ENCODE data around the gene MND1.
"Not testable (repeated sequence)": the region's sequence is repeated elsewhere in the genome, so short reads cannot be mapped to it uniquely, and the experiment has no call there.

The MND1 gene

DNA sequence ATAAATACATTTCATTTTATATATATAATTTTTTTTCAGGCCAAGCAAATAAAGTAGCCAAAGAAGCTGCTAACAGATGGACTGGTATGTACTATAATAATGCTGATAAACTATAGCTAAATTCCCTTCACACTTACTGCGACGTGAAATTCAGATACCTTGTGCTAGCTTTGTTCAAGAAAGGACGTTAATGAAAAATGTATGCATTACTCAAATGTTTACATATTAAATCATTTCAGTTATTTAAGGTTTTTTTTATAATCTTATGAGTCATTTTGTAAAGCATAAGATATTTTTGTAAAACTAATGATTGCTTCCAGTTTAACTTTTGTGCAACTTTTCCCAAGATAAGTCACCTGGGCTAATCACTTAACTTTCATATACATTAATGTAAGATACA lies 64.4 kb downstream of the MND1 start:
- no peak for DNase-seq

DNA sequence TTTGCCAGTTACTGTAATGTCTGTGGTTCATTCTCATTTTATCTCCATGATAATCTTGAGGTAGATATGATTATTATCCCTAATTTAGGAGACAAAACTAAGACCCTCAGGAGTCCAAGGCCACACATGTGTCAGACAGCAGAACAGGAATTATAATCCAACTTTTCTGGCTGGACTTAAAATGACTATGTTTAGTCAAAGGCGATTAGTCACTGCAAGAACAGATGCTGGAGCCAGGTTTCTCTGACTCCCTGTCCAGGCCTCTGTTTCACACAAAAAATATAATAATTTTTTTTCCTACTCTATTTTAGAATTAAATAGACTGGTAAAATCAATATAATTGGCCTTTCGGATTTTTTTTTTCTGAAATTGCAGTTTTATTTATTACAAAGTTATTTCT lies 64.9 kb downstream of the MND1 start:
- DNase-seq = no peak

DNA sequence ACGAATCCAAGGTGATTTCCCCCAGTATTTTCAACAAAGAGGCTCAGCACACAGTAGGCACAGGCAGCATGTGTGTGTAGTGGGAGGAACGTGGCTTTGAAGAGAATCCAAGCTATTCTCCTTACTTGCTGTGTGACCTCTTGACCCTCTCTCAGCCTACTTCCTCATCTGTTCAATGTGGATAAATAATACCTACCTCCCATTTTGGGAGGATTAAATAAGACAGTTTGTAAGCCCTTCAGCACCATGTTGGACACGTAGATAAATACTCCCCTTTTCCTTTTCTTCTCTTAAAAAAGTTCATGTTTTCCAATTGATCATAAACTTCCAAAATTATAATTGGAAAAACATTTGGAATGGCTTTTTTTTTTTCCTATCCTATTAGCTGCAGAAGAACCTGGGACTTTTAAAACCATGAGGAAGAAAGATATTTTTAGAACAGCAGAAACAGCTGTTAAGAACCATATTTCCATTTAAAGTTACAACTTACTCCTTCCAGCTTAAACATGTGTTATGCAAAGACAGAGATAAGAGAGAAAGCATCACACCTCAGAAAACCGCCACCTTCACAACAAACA lies 65.5 kb downstream of the MND1 start:
- DNase-seq = no peak

DNA sequence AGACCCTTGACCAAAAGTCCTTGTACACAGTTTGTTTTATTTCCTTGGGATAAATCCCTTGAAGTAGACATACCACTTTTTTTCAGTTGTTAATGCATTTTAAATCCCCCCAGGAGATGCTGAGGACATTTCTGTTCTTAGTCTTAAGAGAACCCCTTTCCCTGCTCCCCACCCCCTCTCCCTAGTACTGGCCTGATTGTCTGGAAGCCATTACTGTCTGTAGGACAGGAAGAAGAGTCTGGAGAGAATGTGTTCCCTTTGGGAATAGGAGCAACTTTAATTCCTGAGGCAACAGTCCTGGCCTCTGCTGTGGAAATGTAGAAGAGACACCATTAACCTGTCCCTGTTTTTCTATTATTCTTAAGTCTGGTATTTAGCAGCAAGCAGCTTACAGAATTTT lies 69.4 kb downstream of the MND1 start:
- DNase-seq = no peak

DNA sequence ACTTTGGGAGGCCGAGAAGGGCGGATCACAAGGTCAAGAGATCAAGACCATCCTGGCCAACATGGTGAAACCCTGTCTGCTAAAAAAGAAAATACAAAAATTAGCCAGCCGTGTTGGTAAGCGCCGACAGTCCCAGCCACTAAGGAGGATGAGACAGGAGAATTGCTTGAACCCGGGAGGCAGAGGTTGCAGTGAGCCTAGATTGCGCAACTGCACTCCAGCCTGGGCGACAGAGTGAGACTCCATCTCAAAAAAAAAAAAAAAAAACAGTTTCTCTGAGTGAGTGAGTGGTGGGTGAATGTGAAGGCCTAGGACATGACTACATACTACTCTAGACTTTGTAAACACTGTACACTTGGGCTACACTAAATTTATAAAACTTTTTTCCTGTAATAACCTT lies 72.0 kb downstream of the MND1 start:
- not testable (repeated sequence) for DNase-seq

DNA sequence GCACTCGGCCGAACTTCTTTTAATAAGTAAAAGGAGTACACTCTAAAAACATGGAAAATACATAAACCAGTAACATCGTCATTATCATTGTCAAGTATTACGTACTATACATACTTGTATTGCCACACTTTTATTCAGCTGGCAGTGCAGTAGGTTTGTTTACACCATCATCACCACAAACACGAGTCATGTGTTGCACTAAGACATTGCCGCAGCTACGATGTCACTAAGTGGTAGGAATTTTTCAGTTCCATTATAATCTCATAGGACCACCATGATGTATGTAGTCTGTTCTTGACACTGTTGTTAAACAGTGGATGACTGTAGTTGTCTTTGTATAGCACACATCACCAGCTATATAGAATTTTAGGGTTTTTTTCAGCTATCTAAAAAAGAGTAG lies 73.6 kb downstream of the MND1 start:
- no peak for DNase-seq

DNA sequence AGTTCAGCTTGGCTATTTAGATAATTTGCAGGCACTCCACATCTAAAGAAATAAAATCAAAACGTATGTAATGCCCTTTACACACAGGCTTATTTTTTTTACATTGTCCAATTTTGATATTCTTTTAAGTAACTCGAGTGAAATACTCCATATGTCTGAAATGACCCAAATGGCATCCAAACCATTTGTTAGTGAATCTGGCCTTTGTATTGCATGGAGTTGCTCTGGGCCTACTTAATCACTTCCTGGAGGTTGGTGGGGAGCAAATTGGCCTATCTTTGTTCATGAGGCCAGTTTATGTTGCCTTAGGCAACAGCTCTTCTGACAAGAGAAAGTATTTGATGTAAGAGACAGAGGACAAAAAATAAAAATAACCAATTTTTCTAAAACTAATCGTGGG lies 74.1 kb downstream of the MND1 start:
- DNase-seq = no peak

DNA sequence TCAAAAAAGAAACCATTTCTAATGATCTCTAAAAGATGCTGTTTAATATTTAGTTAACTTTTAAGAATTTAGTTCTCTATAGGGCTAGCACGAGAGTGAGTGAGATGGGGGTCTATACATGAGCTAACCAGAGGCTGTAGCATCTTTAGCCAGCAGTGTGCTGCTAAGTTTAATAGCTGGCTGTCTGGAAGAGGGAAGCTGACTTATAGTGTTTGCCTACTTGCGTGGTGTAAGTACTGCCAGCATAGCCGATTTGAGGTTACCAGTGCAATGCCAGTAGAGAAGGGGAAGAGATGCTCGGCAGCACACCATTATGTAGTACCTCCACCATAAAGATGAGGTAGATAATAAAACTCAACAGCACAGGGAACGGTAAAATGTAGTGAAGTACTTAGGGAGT lies 74.5 kb downstream of the MND1 start:
- no peak for DNase-seq

DNA sequence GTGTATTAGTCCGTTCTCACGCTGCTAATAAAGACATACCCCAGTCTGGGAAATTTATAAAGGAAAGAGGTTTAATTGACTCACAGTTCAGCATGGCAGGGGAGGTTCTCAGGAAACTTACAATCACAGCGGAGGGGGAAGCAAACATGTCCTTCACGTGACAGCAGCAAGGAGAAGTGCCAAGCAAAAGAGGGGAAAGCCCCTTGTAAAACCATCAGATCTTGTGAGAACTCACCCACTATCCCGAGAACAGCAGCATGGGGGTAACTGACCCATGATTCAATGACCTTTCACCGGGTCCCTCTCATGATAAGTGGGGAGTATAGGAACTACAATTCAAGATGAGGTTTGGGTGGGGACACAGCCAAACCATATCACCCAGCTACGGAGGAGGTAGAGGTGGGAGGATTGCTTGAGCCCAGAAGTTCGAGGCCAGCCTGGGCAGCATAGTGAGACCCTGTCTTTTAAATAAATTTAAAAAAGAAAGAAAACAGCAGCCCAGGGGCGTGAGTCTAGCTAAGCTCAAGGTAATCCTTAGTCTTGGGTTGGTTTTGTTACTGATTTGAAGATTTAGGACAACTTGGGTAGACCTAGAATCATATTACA lies 75.3 kb downstream of the MND1 start:
- DNase-seq = no peak

DNA sequence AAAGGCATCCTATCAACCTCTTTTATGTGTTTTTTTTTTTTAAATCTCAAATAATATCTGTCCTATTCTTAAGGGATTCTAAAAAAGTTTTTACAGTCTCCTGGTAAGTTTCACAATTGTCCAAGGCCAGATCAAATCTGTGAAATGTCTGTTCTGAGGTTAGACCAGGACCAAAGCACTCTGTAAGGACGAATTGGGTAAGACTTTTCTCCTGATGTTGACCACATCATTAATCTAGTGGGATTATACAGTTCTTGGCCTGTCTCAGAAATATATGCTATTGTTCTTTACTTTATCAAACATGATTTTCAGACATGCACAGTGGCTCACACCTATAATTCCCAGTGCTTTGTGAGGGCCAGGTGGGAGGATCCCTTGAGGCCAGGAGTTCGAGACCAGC lies 75.9 kb downstream of the MND1 start:
- no peak for DNase-seq

DNA sequence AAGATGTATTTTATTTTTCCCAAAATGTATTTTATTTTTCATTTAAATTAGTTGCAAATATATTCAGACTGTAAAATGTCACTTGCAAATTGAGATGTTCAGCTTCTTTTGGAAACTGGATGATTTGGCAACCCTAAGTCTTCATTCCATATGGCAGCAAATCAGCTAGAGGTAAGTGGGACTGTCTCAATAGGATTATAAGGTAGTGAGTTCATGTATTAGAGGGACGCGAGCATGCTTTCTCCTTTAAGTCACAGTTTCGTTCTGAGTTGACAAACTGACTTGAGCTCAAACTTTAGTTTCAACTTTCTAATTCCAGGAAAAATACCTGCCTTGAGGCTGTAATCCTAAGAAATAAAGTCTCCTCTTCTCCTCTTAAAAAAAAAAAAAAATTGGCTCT lies 77.5 kb downstream of the MND1 start:
- no peak for DNase-seq

DNA sequence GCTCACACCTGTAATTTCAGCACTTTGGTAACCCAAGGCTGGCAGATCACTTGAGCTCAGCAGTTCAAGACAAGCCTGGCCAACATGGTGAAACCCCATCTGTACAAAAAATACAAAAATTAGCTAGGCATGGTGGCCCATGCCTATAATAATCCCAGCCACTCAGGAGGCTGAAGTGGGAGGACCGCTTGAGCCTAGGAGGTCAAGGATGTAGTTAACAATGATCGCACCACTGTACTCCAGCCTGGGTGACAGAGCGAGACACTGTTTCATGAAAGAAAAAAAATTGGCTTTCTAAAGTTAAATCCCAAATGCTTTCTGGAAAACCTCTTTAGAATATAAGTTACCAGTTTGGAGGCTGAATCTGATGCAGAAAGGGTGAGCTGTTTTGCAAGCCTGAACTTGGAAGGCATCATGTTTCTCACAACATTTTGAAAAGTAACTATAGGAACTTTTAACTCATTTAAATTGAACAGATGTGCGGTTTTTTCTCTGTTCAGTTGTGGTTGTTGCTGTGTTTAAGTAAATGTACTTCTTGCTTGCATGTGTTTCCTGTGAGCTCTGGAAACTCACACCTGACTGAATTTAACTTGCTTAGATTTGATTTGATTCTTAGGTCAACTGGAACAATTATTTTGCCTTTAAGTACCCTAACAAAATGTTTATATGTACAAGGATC lies 81.9 kb downstream of the MND1 start:
- no peak for DNase-seq

DNA sequence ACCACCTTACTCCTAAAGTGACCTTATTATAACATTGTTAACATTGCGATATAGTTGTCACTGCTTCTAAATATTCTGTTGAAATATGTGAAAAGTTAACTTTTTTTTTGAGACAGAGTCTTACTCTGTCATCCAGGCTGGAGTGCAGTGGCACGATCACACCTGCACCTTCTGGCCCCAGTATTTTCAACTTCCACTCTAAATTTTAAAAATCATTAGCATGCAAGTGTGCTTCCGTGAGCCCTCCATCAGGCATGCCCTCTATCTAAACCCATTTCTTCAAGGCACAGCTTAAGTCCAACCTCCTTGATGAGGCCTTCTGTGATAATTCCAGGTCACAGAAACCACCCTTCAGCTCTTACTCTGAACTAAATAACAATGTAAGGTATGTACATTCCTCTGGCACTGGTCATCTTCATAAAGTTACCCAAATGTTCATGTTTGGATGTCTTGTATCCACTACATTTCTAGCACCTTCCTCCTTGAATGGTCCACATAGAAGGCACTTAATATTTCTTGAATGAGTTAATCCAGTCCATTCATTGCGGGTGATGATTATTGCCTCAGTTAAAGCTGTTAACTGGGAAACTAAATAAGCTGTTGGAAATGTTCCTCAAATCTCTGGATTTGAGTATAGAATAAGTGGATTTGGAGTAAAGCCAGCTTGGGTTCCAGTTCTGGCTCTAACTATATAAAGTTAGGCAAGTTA lies 83.0 kb downstream of the MND1 start:
- no peak for DNase-seq

DNA sequence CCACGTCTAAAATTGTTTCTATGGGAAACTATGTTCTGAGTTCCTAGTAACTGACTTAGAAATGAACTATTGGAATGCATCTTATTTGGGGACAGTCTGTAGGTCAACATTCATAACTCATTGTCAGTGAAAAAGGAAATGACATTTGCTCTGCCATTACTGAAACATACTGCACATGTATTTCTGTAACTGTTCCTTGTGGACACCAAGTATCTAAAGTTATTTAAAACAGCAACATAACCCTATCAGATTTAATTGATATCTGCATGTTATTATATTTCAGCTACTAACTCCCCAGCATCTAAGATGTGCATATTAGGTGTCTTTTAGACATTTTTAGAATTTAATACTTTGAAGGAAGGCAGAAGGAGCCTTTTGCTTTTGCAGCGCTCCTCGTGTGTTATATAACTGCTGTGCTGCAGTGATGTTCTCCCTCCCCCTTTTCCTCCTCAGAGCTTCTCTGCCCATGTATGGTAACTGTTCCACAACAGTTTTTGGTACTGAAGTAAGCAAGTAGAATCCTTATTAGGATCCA lies 84.5 kb downstream of the MND1 start:
- DNase-seq = no peak

DNA sequence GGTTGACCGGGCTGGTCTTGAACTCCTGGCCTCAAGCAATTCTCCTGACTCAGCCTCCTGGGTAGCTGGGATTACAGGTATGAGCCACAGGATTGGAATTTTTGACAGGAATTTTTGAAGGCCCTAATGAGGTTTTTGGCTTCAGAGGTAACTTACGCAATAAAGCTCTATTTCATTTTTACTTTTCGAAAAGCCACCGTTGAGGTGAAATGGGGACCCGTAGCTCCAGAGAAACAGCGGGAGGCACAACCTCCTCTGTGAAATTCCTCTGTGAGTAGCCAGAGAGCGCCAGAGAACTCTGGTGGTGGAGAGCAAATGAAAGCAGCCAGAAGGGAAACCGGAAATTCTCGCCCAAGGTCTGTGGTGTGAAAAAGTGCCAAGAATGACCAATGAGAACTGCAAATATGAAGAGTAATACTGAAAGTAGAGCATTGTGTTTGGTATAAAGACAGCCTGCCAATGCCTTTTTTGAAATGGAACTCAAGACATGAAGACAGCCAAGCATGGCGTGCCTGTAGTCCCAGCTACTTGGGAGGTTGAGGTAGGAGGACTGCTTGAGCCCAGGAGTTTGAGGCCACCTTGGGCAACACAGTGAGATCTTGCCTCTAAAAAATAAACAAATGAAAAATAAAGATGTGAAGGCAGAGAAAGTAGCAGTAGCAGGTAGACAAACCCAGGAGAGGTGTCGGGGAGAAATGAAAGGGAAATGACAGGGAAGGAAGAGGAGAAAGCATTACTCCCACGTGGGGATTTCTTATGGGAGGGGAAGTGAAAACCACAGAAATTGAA lies 88.7 kb downstream of the MND1 start:
- DNase-seq = peak; percentile 3

DNA sequence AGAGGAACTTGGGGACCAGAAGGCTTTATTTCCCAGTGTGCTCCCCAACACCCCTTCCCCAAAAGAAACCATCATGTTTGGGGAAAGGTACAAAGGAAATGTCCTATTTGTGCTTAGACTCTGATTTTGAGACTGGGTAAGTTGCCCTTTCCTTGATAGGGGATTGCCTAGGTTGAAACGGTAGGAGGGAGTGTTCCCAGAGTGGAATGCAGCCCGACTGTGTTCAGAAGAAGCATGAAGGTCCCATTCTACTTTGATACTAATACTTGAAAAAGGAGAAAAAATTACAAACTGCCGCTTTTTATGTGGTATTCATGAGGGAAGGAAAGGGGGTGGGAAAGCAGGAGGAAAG lies 89.2 kb downstream of the MND1 start:
- no peak for DNase-seq

DNA sequence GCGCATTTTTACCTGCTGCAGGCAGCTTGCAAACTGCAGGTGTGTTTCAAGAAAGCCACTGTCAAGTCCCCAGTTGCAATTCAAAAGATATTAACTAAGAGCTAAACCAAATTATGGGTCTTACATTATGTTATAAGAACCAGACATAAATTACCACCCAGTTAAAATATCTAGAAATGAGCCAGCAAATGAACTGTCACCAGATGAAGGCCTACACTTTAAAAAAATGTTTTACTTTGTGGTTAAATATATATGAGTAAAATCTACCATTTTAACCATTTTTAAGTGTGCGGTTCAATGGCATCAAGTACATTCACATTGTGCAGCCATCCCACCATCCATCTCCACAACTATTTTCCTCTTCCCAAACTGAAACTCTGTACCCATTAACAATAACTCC lies 89.7 kb downstream of the MND1 start:
- DNase-seq = no peak

DNA sequence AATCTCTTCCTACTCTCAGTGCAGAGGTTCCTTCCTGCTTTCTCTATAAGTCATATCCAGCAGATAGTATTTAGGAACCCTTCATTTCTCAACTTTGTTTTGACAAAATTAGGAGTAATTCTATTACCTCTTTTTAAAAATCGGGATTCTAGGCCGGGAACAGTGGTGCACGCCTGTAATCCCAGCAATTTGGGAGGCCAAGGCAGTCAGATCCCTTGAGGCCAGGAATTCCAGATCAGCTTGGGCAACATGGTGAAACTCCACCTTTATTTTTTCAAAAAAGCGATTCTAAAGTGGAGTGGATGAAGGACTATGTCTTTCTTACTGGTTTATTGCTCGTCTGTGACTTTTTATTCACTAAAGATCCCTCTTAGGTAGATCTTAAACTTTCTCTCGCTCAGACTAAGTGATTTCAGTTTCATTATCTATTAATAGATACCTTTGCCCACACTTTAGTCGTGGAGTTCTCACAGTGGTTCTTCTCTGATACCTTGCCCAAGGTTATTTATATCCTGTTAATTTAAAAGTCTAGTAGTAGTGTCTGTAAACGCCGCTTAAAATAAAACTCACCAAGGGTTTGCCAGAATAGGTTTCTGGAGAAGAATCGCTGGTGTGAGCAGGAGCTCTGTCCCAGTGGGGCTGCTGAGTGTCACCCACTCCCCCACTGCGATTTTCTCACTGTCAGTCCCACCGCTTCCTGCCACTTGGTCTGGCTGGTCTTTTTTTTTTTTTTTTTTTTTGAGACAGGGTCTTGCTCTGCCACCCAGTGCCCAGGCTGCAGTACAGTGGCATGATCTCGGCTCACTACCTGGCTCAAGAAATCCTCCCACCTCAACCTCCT lies 94.6 kb downstream of the MND1 start:
- DNase-seq = no peak

DNA sequence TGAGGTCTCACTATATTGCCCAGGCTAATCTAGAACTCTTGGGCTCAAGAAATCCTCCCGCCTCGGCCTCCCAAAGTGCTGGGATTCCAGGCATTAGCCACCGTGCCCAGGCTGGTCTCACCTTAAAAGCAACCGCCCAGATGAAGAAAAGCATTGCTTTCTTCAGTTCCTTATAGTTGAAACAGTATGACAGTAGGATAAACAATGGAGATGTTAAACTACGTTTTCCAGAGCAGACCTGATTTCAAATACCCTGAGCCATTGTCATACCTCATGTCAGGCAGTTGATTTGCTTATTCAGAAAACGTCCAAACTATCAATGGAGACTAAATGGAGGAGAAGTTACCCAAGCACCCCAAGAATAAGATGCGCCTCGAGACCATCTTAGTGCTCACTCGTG lies 95.3 kb downstream of the MND1 start:
- no peak for DNase-seq

DNA sequence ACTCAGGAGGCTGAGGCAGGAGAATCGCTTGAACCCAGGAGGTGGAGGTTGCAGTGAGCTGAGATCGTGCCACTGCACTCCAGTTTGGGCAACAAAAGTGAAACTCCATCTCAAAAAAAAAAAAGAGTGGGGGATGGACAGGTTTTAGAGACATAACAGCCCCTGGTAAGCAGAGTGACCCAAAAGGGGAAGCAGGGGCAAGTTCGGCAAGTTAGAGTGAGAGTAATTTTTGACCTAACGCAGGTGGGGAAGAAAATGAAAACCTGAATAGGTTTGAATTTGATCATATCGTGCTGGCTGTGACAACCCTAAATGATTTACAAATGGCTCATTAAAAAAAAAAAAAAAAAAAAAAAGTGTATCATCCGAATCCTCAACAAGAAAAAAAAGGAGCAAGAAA lies 96.0 kb downstream of the MND1 start:
- DNase-seq = no peak

DNA sequence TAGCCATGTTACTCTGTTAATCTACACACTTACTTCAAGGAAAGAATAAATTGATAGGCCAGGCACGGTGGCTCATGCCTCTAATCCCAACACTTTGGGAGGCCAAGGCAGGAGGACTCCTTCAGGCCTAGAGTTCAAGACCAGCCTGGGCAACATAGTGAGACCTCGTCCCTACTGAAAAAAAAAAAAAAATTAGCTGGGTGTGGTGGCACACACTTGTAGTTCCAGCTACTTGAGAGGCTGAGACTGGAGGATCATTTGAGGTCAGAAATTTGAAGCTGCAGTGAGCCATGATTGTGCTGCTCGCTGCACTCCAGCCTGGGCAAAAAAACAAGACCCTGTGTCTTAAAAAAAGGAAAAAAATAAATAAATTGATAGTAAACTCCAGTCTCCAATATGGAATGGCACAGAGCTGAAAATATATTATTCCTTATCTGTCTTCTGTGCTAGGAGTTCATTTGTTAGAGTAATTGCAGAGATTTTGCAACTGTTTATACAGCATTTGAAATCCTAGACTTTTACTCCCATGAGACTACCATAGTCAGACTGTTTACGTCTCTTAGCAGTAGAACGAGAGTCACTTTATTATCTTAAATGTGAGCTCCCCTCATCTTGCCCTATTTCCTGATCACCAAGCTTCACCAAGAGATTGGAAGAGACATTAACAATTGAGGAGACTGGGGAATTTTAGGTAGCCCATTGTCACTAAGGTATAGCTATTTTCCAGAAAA lies 102.9 kb downstream of the MND1 start:
- no peak for DNase-seq
